ENCODE measurements around the gene RSRC1. TPM values are rescaled to one million over a fixed set of nuclear protein-coding genes. Genes with fewer than 3 reads are reported as not detected.
"Not testable (repeated sequence)": the region's sequence is repeated elsewhere in the genome, so short reads cannot be mapped to it uniquely, and the experiment has no call there.

The RSRC1 gene
- total RNA-seq, 2 experiments from 2014 or later, result 76.3 to 78.1 TPM

DNA sequence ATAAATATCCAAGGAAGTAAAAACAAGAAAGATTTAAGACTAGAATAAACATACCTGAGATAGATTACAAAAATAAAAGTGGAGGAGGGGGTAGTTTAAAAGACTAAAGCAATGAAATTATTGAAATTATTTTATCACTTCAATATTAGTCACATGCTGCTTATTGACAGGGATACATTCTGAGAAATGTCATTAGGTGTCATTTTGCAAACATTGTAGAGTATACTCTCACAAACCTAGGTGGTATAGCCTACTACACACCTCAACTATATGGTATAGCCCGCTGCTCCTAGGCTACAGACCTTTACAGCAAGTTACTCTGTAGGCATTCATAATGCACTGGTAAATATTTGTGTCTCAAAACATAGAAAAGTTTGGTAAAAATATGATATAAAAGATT, 384.0 kb downstream of the RSRC1 start:
- Histone ChIP-seq H3K79me2 (ENCODE audit: insufficient read depth, low read depth, low read length) (no peaks in the 10 kb centered on the region), H3K9me3 (ENCODE audit: low read length) (no peaks in the 10 kb centered on the region), H3K27ac (ENCODE audit: low read depth, low read length, poor library complexity, severe bottlenecking) (no peak overlapping the region), H3K4me1 (ENCODE audit: insufficient read depth, low read length, poor library complexity, severe bottlenecking) (no peaks in the 10 kb centered on the region), H3K4me3 (ENCODE audit: low read depth, low read length, poor library complexity, severe bottlenecking) (no peak overlapping the region), H3K4me2 (ENCODE audit: low read length) (no peak overlapping the region), H3K36me3 (ENCODE audit: insufficient read depth, low read length) (no peaks in the 10 kb centered on the region), H2AFZ (ENCODE audit: low read length) (no peak overlapping the region), H4K20me1 (ENCODE audit: insufficient read depth, low read length) (no peaks in the 10 kb centered on the region), H3K9me2 (ENCODE audit: insufficient read depth, low read length) (no peaks in the 10 kb centered on the region)
- POLR2A ChIA-PET, result interaction anchor here (0.6 to 0.9 kb wide), 3 partner anchors 10 to 1318 kb away, joined by 3 read pairs; no protein-coding TSS in a partner anchor
- TF ChIP-seq EZH2phosphoT487 (IDR thresholded peaks at IDR 0.05; ENCODE audit: borderline replicate concordance, low read depth, low read length), result no peak
- TF ChIP-seq, protein P1, sequence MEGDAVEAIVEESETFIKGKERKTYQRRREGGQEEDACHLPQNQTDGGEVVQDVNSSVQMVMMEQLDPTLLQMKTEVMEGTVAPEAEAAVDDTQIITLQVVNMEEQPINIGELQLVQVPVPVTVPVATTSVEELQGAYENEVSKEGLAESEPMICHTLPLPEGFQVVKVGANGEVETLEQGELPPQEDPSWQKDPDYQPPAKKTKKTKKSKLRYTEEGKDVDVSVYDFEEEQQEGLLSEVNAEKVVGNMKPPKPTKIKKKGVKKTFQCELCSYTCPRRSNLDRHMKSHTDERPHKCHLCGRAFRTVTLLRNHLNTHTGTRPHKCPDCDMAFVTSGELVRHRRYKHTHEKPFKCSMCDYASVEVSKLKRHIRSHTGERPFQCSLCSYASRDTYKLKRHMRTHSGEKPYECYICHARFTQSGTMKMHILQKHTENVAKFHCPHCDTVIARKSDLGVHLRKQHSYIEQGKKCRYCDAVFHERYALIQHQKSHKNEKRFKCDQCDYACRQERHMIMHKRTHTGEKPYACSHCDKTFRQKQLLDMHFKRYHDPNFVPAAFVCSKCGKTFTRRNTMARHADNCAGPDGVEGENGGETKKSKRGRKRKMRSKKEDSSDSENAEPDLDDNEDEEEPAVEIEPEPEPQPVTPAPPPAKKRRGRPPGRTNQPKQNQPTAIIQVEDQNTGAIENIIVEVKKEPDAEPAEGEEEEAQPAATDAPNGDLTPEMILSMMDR (conservative IDR thresholded peaks at IDR 0.05; ENCODE audit: low read length), result no peak
- intact Hi-C loops (cut with micrococcal nuclease; ENCODE audit: unreplicated experiment), result no loop called here
- BruUV-seq (replicated peaks), result no TSS peak
- no peak for DNase-seq (ENCODE audit: low spot score)
- CTCF ChIA-PET (ENCODE audit: unreplicated experiment), result no interaction called here

DNA sequence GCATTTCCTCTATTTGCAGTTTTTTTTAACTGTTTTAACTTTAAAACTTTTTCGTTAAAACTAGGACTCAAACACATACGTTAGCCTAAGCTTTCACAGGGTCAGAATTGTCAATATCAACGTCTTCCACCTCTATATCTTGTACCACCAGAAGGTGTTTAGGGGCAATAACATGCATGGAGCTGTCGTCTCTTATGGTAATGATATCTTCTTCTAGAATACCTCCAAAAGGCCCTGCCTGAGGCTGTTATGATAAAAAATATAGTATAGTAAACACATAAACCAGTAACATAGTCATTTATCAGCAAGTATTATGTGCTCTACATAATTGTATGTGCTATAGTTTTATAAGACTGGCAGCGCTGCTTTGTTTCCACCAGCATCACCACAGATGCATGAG, 384.8 kb downstream of the RSRC1 start:
- DNase-seq (ENCODE audit: low spot score), result no peak
- BruUV-seq (replicated peaks), result no TSS peak
- CTCF ChIA-PET (ENCODE audit: unreplicated experiment), result no interaction called here
- H2AFZ ChIP-seq (ENCODE audit: low read length), result no peak overlapping the region
- no peaks in the 10 kb centered on the region for H3K9me3 ChIP-seq (ENCODE audit: low read length)
- no peak overlapping the region for H3K27ac ChIP-seq (ENCODE audit: low read depth, low read length, poor library complexity, severe bottlenecking)
- no peaks in the 10 kb centered on the region for H3K4me1 ChIP-seq (ENCODE audit: insufficient read depth, low read length, poor library complexity, severe bottlenecking)
- TF ChIP-seq, protein P1 (conservative IDR thresholded peaks at IDR 0.05; ENCODE audit: low read length), result no peak
- TF ChIP-seq EZH2phosphoT487 (IDR thresholded peaks at IDR 0.05; ENCODE audit: borderline replicate concordance, low read depth, low read length), result no peak
- intact Hi-C loops (cut with micrococcal nuclease; ENCODE audit: unreplicated experiment), result no loop called here
- no peak overlapping the region for H3K4me2 ChIP-seq (ENCODE audit: low read length)
- H3K9me2 ChIP-seq (ENCODE audit: insufficient read depth, low read length), result no peaks in the 10 kb centered on the region
- H4K20me1 ChIP-seq (ENCODE audit: insufficient read depth, low read length), result no peaks in the 10 kb centered on the region
- no peaks in the 10 kb centered on the region for H3K36me3 ChIP-seq (ENCODE audit: insufficient read depth, low read length)
- no peaks in the 10 kb centered on the region for H3K79me2 ChIP-seq (ENCODE audit: insufficient read depth, low read depth, low read length)
- POLR2A ChIA-PET, result interaction anchor here (0.7 kb wide), 1 partner anchor 1161 kb away, joined by 3 read pairs; no protein-coding TSS in a partner anchor
- H3K4me3 ChIP-seq (ENCODE audit: low read depth, low read length, poor library complexity, severe bottlenecking), result no peak overlapping the region

DNA sequence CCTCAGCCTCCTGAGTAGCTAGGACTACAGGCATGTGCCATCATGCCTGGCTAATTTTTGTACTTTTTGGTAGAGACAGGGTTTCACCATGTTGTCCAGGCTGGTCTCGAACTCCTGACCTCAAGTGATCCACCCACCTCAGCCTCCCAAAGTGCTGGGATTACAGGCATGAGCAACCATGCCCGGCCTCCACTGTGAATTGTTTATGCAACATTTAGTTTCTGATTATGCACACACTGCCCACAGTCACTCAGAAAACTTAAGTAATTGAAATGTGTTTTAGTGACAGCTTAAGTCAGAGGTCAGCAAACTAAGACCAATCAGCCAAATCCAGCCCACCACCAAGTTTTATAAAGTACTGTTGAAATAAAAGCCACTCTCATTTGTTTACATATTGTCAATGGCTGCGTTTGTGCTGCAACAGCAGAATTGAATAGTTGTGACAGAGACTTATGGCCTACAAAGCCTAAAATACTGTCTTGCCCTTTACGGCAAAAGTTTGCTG, 385.6 kb downstream of the RSRC1 start:
- H3K9me3 ChIP-seq (ENCODE audit: low read length); H4K20me1 ChIP-seq (ENCODE audit: insufficient read depth, low read length); H2AFZ ChIP-seq (ENCODE audit: low read length); H3K27ac ChIP-seq (ENCODE audit: low read depth, low read length, poor library complexity, severe bottlenecking); H3K4me2 ChIP-seq (ENCODE audit: low read length); H3K9me2 ChIP-seq (ENCODE audit: insufficient read depth, low read length); intact Hi-C loops (cut with micrococcal nuclease; ENCODE audit: unreplicated experiment); CTCF ChIA-PET (ENCODE audit: unreplicated experiment); H3K79me2 ChIP-seq (ENCODE audit: insufficient read depth, low read depth, low read length); DNase-seq (ENCODE audit: low spot score); H3K36me3 ChIP-seq (ENCODE audit: insufficient read depth, low read length); H3K4me1 ChIP-seq (ENCODE audit: insufficient read depth, low read length, poor library complexity, severe bottlenecking); BruUV-seq (replicated peaks); H3K4me3 ChIP-seq (ENCODE audit: low read depth, low read length, poor library complexity, severe bottlenecking): not testable (repeated sequence)
- POLR2A ChIA-PET, result interaction anchor here (0.7 kb wide), 1 partner anchor 785 kb away, joined by 3 read pairs; no protein-coding TSS in a partner anchor
